Activated T-cell treated with anti-CD3 and anti-CD28 coated beads for 48 hours (primary cell): Measurements from ENCODE around the gene ANO6.
"Not testable (repeated sequence)": the region's sequence is repeated elsewhere in the genome, so short reads cannot be mapped to it uniquely, and the experiment has no call there.

ENCODE experiments used
- DNase-seq: peaks from one replicate; pipeline ENCODE4 v3.0.0-alpha.2; 2020; ENCODE audit warnings: low read depth

Gene ANO6

GRCh38 chr12:45214071-45214470 is 1.8 kb upstream of the ANO6 start:
- no peak for DNase-seq

GRCh38 chr12:45214749-45215418 is 1.0 kb upstream of the ANO6 start:
- no peak for DNase-seq

- peak; percentile 33 for DNase-seq
Observed at GRCh38 chr12:45216230-45216982, 511 bp downstream of the ANO6 start.

DNA sequence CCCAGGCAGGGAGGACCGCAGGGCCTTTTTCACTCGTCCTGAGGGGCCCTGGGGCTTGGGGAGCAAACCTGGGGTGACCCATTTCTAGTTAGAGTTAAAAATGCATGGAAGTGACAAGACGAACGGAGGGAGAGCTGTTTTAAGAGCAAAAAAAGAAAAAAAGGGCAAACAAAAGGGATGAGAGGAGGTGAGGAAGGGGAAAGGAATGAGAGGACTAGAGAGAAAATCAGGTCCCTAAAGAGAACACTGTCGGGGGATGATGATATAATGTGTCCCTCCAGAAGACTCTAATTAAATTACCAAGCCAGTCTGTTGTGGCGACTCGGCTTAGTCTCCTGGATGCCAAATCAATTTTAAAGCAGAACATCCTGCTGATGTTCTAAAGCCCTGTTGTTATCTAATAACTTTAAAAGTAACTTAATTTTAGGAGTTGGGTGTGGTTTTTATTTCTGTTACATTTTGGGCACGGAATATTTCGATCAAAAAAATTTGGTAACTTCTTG is 1.1 kb downstream of the ANO6 start:
- DNase-seq = no peak

GRCh38 chr12:45217846-45218245 is 2.0 kb downstream of the ANO6 start:
- DNase-seq = no peak

- no peak for DNase-seq
Observed at GRCh38 chr12:45219621-45220020, 3.7 kb downstream of the ANO6 start.

DNA sequence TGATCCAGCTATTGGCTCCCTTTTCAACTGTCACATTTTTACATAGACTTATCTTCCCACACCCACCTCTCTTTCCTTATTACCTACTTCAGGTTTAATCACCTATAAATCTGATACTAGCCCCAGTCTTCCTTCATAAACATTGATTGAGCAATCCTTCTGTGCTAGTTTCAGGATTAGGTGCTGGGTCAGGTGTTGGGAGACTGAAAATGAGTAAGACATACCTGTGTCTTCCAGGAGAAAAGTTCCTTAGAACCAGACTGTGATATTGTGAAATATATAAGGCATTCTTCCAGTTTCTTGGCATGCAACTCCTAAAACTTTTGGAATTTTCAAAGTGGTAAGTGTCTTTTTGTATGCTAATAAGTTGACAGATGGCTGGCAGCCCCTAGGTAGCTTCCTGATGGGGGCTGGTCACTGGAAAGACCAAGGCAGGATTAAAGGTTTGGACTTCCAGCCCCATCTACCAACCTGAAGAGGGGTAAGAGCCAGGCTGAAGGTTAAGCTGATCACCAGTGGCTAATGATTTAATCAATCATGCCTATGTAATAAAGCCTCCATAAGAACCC is 4.6 kb downstream of the ANO6 start:
- DNase-seq = no peak

- DNase-seq = no peak
Observed at GRCh38 chr12:45220969-45221368, 5.1 kb downstream of the ANO6 start.

DNA sequence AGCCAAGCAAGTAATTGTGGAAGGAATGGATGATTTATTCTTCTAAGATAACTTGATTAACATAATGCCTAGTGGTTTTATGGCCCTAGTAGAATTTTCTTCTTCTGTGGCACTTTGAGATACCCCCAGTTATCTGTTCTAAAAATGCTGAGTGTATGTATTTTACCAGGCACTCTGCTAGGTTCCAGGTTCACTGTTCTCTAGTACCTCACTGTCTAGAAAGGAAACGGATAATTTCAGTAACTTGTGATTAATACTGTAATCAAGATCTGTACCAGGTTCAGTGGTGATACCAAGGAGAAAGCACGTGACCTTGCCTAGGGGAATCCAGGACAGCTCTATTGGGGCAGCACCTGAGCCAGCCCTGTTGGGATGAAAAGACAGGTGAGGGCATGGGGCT is 8.0 kb downstream of the ANO6 start:
- DNase-seq = no peak

- DNase-seq = no peak
Observed at GRCh38 chr12:45224311-45224710, 8.4 kb downstream of the ANO6 start.

DNA sequence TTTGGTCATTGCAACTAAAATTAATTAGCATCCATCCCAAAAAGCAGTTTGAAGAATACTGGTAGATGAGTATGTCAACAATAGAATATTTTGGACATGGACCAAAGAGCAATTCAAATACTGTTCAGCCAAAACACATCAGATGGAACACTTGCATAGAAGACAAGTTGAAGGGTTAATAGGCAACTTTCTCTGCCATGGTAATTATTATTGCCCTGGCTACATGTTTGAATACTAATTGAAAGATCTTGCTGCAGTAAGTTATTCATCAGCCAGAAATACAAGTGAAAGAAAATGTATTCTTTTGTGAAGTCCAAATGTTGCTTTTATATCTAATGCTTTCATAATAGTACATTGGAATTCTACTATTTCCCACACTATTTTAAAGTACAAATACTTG is 10.1 kb downstream of the ANO6 start:
- DNase-seq = no peak

DNA sequence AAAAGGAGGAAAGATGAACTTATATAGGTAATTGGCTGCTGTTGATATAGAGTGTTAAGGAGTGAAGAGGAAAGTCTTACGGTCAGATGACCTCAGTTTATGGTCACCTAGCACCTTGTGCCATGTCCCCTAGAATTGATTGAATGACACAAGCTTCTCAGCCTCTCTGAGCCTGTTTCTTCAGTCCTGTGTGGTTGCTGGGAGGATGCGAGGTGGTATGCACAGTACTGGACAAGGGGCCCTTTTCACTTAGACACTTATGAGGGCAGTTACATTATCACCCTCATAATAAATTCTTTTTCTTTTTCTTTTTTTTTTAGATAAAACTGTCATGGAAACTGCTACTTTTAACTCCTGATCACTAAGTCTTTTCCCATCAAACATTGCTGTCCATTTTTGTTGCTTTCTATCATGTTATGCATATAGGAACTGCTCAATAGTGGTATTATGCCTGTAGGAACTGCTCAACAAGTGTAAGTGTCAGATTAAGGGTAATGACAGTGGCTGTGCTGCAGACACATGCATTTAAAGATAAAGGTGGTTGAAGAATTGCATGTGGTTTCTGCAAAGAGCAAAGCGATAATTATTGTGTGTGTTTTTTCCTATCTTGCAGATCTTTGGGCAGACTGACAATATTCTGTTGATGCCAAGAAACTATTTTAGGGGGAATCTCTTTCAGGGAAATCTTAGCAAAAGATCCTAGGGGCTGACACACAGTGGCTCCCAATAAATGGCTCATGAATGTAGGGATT is 11.6 kb downstream of the ANO6 start:
- no peak for DNase-seq

GRCh38 chr12:45231515-45232145 is 15.7 kb downstream of the ANO6 start:
- DNase-seq = no peak

- no peak for DNase-seq
Observed at GRCh38 chr12:45232146-45232755, 16.4 kb downstream of the ANO6 start.

- DNase-seq = peak; percentile 29
Observed at GRCh38 chr12:45232756-45233372, 17.0 kb downstream of the ANO6 start.

DNA sequence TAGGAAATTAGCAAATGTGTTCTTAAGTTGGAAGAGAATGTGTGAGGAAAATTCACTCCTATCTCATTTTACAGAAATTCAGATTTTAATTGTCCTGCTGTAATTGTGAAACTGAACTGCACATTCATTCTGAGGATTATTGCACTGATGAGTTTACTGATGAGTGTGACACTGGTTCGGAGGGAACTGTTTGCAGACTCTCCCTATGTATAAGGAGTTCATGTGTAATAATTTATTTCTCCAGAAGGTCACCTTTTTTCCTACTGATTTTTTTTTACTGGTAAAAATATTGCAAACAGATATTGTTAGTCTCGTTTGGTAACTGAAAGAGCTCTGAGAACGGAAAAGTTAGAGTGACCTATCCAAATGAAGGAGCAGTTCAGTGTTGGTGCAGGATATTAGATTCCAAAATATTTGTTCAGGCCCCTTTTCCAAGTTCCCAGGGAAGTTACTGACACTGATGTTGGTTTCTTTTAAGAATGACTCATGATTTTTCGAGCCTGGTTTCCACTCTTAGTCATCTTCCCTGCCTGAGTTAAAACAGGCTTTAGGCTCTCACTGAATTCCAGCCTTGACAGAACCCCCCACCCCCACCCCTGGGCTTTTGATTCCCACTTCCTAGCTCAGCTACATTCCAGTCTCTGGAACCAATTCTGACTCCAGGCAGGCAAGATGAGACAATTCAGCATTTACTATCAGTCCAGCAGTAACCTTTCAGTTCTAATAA is 18.4 kb downstream of the ANO6 start:
- DNase-seq = no peak

DNA sequence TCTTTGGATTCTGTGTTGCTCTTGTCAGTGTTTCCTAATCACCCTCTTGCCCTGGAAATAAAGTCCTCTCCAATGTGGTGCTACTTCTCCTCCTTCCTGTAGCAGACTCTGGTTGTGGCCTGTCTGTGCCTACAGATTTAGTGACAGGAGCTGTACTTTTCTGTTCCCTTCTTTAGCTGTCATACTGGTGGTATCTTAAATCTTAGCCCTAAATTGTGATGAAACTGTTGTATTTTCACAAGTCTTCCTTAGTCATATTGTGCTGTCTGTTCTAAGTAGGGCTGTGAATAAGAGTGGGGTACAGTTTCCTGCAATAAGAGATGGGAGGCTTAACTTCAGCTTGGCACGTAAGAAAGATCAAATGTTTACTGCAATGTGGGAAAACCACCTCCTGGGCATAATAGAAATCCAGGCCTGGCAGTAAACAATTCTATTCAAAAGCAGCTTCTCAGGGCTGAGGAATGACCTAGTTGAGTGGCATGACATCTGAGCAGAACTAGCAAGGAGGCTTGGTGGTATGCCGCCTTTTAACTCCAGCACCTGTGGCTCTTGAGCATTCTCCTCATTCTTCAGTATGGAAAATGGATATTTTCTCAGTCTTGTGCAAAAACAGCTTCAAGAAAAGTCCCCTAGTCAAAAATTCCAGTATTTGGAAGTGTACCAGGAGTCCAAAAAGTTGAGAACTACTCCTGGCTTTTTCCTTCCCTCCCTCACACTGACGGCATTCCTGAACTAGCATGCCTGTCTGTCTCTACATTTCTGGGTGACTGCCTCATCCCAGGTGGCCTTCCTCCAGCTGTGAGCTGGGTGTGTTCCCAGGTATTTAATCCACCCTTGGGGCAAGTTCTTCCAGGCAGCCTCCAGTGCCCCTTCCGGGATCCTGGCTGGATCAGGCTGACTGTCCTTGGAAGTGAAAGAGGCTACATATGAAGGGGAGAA is 19.5 kb downstream of the ANO6 start:
- DNase-seq = no peak

GRCh38 chr12:45236383-45236782 is 20.5 kb downstream of the ANO6 start:
- not testable (repeated sequence) for DNase-seq

GRCh38 chr12:45242180-45242579 is 26.3 kb downstream of the ANO6 start:
- no peak for DNase-seq
